ENCODE measurements around the gene KRT76. TPM values are rescaled to one million over a fixed set of nuclear protein-coding genes. Genes with fewer than 3 reads are reported as not detected.

The KRT76 gene
- polyA plus RNA-seq, 4 donors, result not detected

- DNase-seq (ENCODE audit: low read depth in 4 of 4, low spot score in 3 of 4), result no peak
Observed at GRCh38 chr12:52787324-52788191, 10.4 kb upstream of the KRT76 start.

DNA sequence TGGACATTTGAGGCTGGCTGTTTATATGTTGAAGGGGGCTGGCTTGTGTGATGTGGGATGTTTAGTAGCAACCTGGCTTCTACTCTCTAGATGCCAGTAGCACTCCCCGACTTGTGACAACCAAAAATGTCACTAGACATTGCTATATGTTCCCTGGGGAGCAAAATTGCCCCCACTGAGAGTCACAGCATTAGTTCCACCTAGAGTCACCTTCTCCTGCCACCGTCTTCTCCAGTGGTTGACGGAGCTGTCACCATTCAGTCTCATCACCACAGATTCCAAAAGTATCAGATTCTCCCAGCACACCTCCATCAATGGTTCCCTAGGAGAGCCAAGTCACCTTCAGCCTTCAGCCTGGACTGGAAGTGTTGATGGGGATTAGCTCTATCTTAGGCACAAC lies 7.8 kb upstream of the KRT76 start:
- DNase-seq (ENCODE audit: low read depth in 4 of 4, low spot score in 3 of 4), result no peak

DNA sequence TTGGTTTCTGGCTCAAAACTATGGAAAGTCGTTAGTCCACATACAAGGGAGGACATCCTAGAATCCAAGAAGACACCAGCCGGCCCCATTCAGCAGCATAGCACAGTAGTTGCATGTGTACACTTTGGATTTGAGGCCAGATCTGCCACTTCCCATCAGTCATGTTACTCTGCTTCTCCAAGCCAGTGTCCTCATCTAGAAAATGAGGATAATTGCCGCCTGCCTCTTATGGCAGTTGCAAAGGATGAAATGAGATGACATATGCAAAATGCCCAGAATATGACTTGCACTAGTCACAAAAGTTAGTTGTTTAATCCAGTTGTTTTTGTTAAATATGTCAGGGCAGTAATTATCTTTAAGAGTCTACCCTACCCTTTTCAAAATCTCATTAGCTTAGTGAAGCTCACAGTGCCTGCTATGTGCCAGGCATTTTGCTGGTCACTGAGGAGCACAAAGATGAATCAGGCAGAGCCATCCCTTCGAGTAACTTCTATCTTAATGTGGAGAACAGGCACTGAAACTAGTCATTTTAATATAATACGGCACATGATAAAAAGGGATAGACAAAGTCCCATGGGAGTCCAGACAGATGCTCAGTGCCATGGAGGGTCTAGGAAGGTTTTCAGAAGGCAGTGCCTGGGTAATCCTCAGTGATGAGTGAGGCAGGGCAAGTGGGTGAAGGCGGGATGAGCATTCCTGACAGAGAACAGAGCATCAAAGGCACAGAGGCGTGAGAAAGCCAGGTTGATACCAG lies 6.6 kb upstream of the KRT76 start:
- DNase-seq (ENCODE audit: low read depth in 4 of 4, low spot score in 3 of 4), result no peak

DNA sequence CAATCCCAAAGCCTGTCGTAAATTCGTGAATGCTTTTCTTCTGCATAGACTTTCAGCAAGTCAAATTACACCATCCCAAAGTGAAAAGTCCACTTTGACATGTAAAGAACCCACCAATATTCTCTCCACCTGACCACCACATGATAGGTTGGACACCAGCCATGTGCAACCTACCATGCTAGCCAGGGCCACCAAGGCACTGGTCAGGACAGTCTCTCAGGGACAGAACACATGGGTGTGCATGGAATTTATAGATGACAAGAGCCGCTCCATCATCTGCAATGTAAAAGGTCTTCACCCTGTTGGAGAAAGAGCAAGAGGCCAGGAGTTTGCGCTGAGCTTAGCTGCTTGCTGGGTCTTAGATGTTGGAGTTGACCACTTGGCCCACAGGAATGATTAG lies 5.4 kb upstream of the KRT76 start:
- no peak for DNase-seq (ENCODE audit: low read depth in 4 of 4, low spot score in 3 of 4)

GRCh38 chr12:52781399-52782082 lies 4.4 kb upstream of the KRT76 start:
- no peak for DNase-seq (ENCODE audit: low read depth in 4 of 4, low spot score in 3 of 4)

DNA sequence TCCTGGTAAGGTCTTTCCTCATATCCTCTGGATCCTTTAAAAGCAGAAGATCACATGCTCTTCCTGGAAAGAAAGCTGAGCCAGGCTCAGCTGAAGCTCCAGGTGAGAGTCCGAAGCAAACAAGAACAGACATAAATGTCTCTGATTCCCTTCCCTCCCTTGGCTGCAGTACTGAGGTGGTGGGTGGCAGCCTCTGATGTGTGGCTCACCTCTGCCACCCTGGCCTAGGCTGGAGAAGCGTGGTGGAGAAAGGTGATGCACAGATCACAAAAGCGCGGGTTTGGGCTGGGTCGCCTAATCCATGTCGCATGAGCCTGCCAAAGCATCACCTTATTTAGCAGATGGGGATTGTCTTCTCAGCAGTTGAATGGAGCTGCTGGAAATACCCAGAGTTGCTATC lies 2.8 kb upstream of the KRT76 start:
- no peak for DNase-seq (ENCODE audit: low read depth in 4 of 4, low spot score in 3 of 4)

DNA sequence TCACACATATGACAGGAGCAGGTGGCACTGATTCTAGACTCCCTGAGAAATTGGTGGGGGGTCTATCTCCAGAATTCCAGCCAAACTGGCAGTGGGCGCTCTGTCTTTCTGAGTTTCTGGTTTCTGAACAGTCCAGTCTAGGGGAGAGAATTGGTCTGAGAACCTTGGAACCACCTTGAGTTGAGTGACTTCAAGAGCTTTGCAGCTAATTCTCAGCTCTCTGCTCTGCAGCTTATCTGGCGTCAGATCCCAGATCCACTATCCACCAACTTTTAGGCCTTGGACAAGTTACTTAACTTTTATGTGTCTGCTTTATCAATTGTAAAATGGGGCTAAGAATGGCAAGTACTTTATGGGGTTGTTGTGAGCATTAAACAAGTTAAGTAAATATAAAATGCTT lies 1.7 kb upstream of the KRT76 start:
- DNase-seq (ENCODE audit: low read depth in 4 of 4, low spot score in 3 of 4), result no peak

GRCh38 chr12:52777566-52777965 lies 421 bp upstream of the KRT76 start:
- DNase-seq (ENCODE audit: low read depth in 4 of 4, low spot score in 3 of 4), result no peak

- no peak for DNase-seq (ENCODE audit: low read depth in 4 of 4, low spot score in 3 of 4)
Observed at GRCh38 chr12:52776435-52776834, 710 bp downstream of the KRT76 start.

DNA sequence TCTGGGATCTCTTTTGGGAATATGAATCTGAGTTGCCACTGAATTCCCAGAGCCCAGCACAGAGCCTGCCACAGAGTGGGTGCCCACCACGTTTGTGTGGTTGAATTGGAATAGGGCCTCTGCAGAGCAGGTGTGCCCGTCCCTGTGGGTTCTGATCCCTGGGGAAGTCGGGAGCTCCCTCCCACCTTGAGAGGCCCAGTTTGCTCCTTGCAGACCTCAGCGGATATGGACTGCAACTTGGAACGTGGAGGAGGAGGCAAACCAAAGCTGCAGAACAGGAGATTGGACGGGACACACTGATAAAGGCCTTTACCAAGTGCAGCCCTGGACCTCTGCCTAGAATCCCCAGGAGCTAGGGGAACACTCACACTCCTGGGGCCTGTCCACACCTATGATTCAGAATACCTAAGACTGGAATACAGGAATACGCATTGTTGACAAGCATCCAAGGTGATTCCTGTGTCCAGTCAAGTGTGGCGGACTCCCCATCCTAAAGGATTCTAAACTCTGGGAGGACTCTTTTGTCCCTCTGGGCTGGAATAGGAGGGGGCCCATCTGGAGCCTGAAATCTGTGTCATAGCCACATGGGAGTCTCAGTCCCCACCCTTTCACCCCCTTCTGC lies 2.4 kb downstream of the KRT76 start:
- DNase-seq (ENCODE audit: low read depth in 4 of 4, low spot score in 3 of 4), result no peak

DNA sequence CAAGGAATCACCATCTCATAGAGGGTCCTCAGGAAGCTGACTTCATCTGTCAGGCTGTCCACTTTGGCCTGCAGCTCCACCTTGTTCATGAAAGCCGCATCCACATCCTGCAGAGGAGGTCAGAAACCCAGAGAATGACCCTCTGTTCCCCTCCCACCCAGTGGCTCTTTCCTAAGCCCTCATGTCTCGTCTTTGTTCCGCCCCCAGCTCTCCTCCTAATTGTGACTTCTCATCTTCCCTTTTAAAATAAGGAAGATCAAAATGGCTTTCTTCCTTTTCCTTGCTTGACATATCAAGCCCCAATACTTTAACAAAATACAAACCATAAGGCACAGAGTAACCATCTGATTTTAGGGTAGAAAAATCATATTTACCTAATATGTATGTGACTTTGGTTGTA lies 4.4 kb downstream of the KRT76 start:
- DNase-seq (ENCODE audit: low read depth in 4 of 4, low spot score in 3 of 4), result no peak

DNA sequence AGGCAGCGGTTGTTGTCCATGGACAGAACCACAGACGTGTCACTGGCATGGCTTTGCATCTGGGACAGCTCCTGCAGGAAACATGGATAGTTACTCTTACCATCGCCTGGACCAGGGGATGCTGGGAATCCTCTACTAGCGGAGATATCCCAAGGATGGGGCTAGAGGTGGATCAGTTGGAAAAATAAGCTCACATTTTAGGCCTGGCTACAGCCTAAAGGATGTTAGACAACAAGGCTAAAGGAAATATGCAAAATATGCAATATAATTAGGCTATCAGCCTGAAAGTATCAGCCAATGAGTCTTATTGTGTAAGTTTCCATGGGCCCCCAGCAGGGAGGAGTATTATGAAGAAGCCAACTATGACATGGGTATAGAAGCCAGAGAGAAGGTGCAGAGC lies 5.0 kb downstream of the KRT76 start:
- no peak for DNase-seq (ENCODE audit: low read depth in 4 of 4, low spot score in 3 of 4)

DNA sequence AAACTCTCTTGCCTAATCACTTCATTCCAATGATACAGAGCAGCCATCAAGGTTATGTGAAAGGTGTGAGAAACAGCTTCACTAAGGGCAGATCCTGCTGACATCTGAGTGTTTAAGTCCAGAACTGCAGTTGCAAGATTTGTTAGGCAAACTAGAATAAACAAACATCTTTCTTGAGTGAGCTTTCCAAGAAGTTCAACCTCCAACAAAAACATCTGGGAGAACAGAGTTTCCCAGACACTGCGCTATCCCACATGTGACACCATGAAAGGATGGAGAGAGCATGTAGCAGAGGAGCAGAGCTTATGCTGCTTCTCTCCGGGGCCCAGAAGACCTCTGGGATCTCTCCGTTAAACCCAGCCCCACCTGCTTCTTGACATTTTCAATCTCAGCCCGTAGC lies 5.6 kb downstream of the KRT76 start:
- no peak for DNase-seq (ENCODE audit: low read depth in 4 of 4, low spot score in 3 of 4)

DNA sequence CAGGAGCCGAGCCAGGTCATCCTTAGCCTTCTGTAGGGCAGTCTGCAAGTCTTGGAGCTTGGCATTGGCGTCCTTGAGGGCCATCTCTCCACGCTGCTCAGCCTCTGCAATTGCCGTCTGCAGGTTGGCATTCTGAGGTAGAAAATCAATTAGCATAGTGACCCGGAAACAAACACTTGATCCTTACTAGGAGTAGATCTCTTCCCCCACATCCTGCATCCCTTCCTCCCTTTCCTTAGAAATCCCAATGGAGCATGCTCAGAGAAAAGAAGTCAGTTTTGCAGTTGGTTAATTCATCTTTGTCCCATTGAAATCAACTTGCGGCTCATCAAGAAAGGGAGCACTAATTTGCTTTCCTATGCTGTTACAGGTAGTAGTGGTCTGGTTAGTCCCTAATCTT lies 6.1 kb downstream of the KRT76 start:
- DNase-seq (ENCODE audit: low read depth in 4 of 4, low spot score in 3 of 4), result no peak

- no peak for DNase-seq (ENCODE audit: low read depth in 4 of 4, low spot score in 3 of 4)
Observed at GRCh38 chr12:52769946-52770345, 7.2 kb downstream of the KRT76 start.

DNA sequence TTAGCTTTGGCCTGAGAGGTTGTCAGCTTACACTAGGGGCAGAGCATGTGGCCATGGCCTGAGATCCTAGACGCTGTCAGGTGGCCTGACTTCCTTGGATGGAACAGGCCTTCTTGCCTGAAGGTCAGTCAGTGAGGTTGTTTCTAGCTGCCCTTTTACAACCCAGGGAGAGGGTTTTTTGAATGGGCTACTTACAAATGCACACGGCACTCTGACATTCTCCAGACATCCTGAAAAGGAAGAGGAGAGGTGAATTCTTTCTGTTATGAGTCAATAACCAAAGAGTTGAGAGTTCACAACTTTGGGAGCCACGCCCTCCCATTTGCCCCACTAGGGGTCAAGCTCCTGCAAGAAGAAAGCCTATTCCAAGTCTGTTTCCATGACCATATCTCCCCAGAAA lies 7.8 kb downstream of the KRT76 start:
- no peak for DNase-seq (ENCODE audit: low read depth in 4 of 4, low spot score in 3 of 4)

GRCh38 chr12:52768479-52769200 lies 8.5 kb downstream of the KRT76 start:
- no peak for DNase-seq (ENCODE audit: low read depth in 4 of 4, low spot score in 3 of 4)

GRCh38 chr12:52767427-52767826 lies 9.7 kb downstream of the KRT76 start:
- no peak for DNase-seq (ENCODE audit: low read depth in 4 of 4, low spot score in 3 of 4)

- DNase-seq (ENCODE audit: low read depth in 4 of 4, low spot score in 3 of 4), result no peak
Observed at GRCh38 chr12:52767020-52767379, 10.1 kb downstream of the KRT76 start.

DNA sequence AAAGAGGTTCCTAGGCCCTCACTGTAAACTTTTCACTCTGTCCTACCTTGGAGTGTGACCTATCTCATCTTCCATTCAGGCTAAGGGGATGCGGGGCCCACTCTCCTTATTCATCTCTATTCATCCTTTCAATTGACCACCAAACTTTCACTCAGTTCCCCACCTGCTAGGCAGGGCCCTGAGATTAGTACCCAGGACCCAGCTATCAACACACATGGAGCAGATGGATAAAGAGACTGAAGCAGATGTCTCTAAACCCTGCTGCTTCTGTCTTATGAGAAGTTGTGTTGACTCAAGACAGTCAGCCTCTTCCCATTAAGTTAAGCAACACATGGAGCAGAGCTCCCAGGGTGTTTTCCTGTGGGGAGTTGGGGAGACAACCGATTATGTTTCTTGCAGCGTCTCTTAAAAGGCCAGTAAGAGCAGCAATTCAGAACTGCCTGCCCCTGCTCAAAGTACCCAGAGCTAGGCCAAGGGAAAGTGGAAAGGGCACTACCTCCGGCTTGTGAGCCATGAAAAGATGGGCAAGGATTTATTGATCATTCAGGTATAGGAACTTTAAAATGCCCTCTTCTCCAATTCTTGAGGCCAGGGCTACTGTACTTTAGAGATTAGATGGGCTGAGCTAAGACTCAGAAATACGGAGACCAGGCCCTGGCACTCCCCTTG lies 10.7 kb downstream of the KRT76 start:
- DNase-seq (ENCODE audit: low read depth in 4 of 4, low spot score in 3 of 4), result no peak
